Neural cell (in vitro differentiated cells): ENCODE data around the gene ATP6AP2. TPM values are rescaled to one million over a fixed set of nuclear protein-coding genes. Genes with fewer than 3 reads are reported as not detected.
A peak's percentile ranks its signal among the peaks of the same experiment; 100 is the strongest.
"Not testable (repeated sequence)": the region's sequence is repeated elsewhere in the genome, so short reads cannot be mapped to it uniquely, and the experiment has no call there.

Source experiments
- H2AFZ ChIP-seq: fragments of 200-600, 300-800 bp; sonication (generic), shearing (Covaris generic); 2 replicates; pipeline ENCODE4 v1.6.0; 2014; ENCODE audit warnings: low read depth, mild to moderate bottlenecking, antibody characterized with exemption, low read length, moderate library complexity
- H3F3A ChIP-seq: fragments of 200-600 bp; shearing (Covaris generic); 2 replicates; pipeline ENCODE4 v1.6.1; 2016; ENCODE audit warnings: mild to moderate bottlenecking, moderate library complexity, mixed read lengths, antibody characterized with exemption, low read length; ENCODE audit not compliant: insufficient read depth, poor library complexity, severe bottlenecking
- H3K27ac ChIP-seq: fragments of 200-600, 300-800 bp; sonication (generic), shearing (Covaris generic); 2 replicates; pipeline ENCODE4 v1.5.1; 2014; ENCODE audit warnings: mild to moderate bottlenecking, low read length, moderate library complexity
- H3K27me3 ChIP-seq: fragments of 300-800, 200-600 bp; sonication (generic), shearing (Covaris generic); 2 replicates; pipeline ENCODE4 v1.6.0; 2014; ENCODE audit warnings: mild to moderate bottlenecking, low read depth, low read length, moderate library complexity; ENCODE audit not compliant: insufficient read depth
- H3K36me3 ChIP-seq: fragments of 300-800, 200-600 bp; sonication (generic), shearing (Covaris generic); 2 replicates; pipeline ENCODE4 v1.5.1; 2014; ENCODE audit warnings: mild to moderate bottlenecking, antibody characterized with exemption, low read length, moderate library complexity; ENCODE audit not compliant: insufficient read depth
- H3K4me2 ChIP-seq: fragments of 300-800, 200-600 bp; sonication (generic), shearing (Covaris generic); 2 replicates; pipeline ENCODE4 v1.6.0; 2014; ENCODE audit warnings: mild to moderate bottlenecking, low read length
- H3K4me3 ChIP-seq: fragments of 300-800, 200-600 bp; sonication (generic), shearing (Covaris generic); 2 replicates; pipeline ENCODE4 v1.5.1; 2014; ENCODE audit warnings: mild to moderate bottlenecking, low read length, moderate library complexity
- H3K79me2 ChIP-seq: fragments of 200-600 bp; shearing (Covaris generic); replicated peaks from 2 replicates; pipeline ENCODE4 v1.6.0; 2014; ENCODE audit warnings: mild to moderate bottlenecking, low read length, moderate library complexity; ENCODE audit not compliant: insufficient read depth
- H3K9ac ChIP-seq: fragments of 300-800, 200-600 bp; sonication (generic), shearing (Covaris generic); 2 replicates; pipeline ENCODE4 v1.6.1; 2016; ENCODE audit warnings: mild to moderate bottlenecking, low read length, mixed read lengths
- H3K9me2 ChIP-seq: fragments of 200-600 bp; shearing (Covaris generic); 2 replicates; pipeline ENCODE4 v1.6.1; 2016; ENCODE audit warnings: mild to moderate bottlenecking, low read length, mixed read lengths; ENCODE audit not compliant: insufficient read depth
- H3K9me3 ChIP-seq: fragments of 200-600, 300-800 bp; sonication (generic), shearing (Covaris generic); 2 replicates; pipeline ENCODE4 v1.6.1; 2016; ENCODE audit warnings: mild to moderate bottlenecking, mixed run types, low read length, moderate library complexity, mixed read lengths
- H4K20me1 ChIP-seq: fragments of 200-600 bp; shearing (Covaris generic); 2 replicates; pipeline ENCODE4 v1.6.1; 2016; ENCODE audit warnings: mild to moderate bottlenecking, mixed run types; ENCODE audit not compliant: insufficient read depth
- CTCF ChIP-seq: fragments of 450-650 bp; IDR thresholded peaks from 2 replicates; pipeline ENCODE4 v1.5.1; 2014; ENCODE audit warnings: antibody characterized with exemption, mild to moderate bottlenecking, moderate library complexity; ENCODE audit not compliant: poor library complexity, severe bottlenecking
- EZH2 ChIP-seq: fragments of 200-600, 300-800 bp; shearing (Covaris generic), sonication (generic); IDR thresholded peaks from 2 replicates; pipeline ENCODE4 v1.6.1; 2014; ENCODE audit warnings: antibody characterized with exemption, low read length, borderline replicate concordance, mild to moderate bottlenecking; ENCODE audit not compliant: insufficient read depth, poor library complexity, severe bottlenecking
- MXI1 ChIP-seq: fragments of 450-650 bp; conservative IDR thresholded peaks from 2 replicates; pipeline ENCODE4 v1.6.1; 2014; ENCODE audit warnings: antibody characterized with exemption, mild to moderate bottlenecking; ENCODE audit not compliant: poor library complexity, severe bottlenecking
- POLR2AphosphoS5 ChIP-seq: IDR thresholded peaks from 2 replicates; pipeline ENCODE4 v1.6.1; 2012
- RAD21 ChIP-seq: fragments of 450-650 bp; conservative IDR thresholded peaks from 2 replicates; pipeline ENCODE4 v1.6.1; 2014; ENCODE audit warnings: antibody characterized with exemption, mild to moderate bottlenecking, moderate library complexity
- REST ChIP-seq: IDR thresholded peaks from 2 replicates; pipeline ENCODE4 v1.6.1; 2012; ENCODE audit warnings: borderline replicate concordance
- SMC3 ChIP-seq: fragments of 450-650 bp; conservative IDR thresholded peaks from 2 replicates; pipeline ENCODE4 v1.6.1; 2014; ENCODE audit warnings: antibody characterized with exemption, mild to moderate bottlenecking, moderate library complexity; ENCODE audit not compliant: poor library complexity
- polyA plus RNA-seq: library from polyadenylated mRNA; depleted of rRNA; stranded (reverse); fragments of >200 nt; gene quantifications from 2 replicates; pipeline ENCODE4 v1.2.3, GENCODE V29; 2014

Gene ATP6AP2
- polyA plus RNA-seq, 1 donor from 2014 or later = 236 TPM

GRCh38 chrX:40581336-40581920 lies 658 bp downstream of the ATP6AP2 start:
- TF ChIP-seq SMC3 (no peak), CTCF (no peak), REST (no peak), RAD21 (no peak), MXI1 (peak; percentile 26), EZH2 (no peak)
- Histone ChIP-seq H3K9me3 (no peaks in the 10 kb centered on the region), H3K79me2 (peaks cover 14% of the 10 kb centered on the region), H3K27me3 (no peaks in the 10 kb centered on the region), H2AFZ (no peak overlapping the region), H3F3A (no peaks in the 10 kb centered on the region), H4K20me1 (no peaks in the 10 kb centered on the region), H3K4me2 (peak overlapping the region; percentile 48), H3K9me2 (no peaks in the 10 kb centered on the region), H3K9ac (peak overlapping the region; percentile 72), H3K4me3 (peak overlapping the region; percentile 72), H3K36me3 (no peaks in the 10 kb centered on the region), H3K27ac (peak overlapping the region; percentile 78)

- H3K27ac ChIP-seq = not testable (repeated sequence)
- peak overlapping the region; percentile 72 for H3K4me3 ChIP-seq
Measured at GRCh38 chrX:40582178-40582577, 1.4 kb downstream of the ATP6AP2 start.

GRCh38 chrX:40582811-40583210 lies 2.0 kb downstream of the ATP6AP2 start:
- Histone ChIP-seq H3K9ac (no peak overlapping the region), H3K36me3 (no peaks in the 10 kb centered on the region), H3K27me3 (no peaks in the 10 kb centered on the region), H3K9me3 (no peaks in the 10 kb centered on the region), H4K20me1 (no peaks in the 10 kb centered on the region), H3K79me2 (peaks cover 14% of the 10 kb centered on the region), H2AFZ (no peak overlapping the region), H3K4me3 (peak overlapping the region; percentile 72), H3K27ac (no peak overlapping the region), H3K4me2 (no peak overlapping the region), H3K9me2 (no peaks in the 10 kb centered on the region), H3F3A (no peaks in the 10 kb centered on the region)
- TF ChIP-seq MXI1 (no peak), POLR2AphosphoS5 (no peak), CTCF (no peak)

More at GRCh38 chrX:40582178-40582577, 1.4 kb downstream of the ATP6AP2 start:
- not testable (repeated sequence) for H3F3A ChIP-seq, H3K27me3 ChIP-seq, H4K20me1 ChIP-seq, H3K36me3 ChIP-seq, H2AFZ ChIP-seq, H3K9me3 ChIP-seq, H3K4me2 ChIP-seq, H3K9me2 ChIP-seq, H3K9ac ChIP-seq
- H3K79me2 ChIP-seq = peaks cover 14% of the 10 kb centered on the region

GRCh38 chrX:40587623-40588022 lies 6.9 kb downstream of the ATP6AP2 start:
- not testable (repeated sequence) for H3K9me2 ChIP-seq

More at GRCh38 chrX:40587623-40588022, 6.9 kb downstream of the ATP6AP2 start:
- H3K27ac ChIP-seq, H3K79me2 ChIP-seq, H3F3A ChIP-seq, H3K36me3 ChIP-seq, H3K9me3 ChIP-seq, H4K20me1 ChIP-seq, H3K9ac ChIP-seq, H3K27me3 ChIP-seq, H3K4me2 ChIP-seq, H3K4me3 ChIP-seq, H2AFZ ChIP-seq: not testable (repeated sequence)
